Neuronal stem cell (in vitro differentiated cells): ENCODE results near the gene GRID1.

Experiments used
- DNase-seq: peaks from one replicate; pipeline ENCODE4 v3.0.0-alpha.2; 2013; ENCODE audit warnings: low spot score
- H2AFZ ChIP-seq: one replicate; pipeline ENCODE4 v1.6.1; 2013; ENCODE audit warnings: mild to moderate bottlenecking, low read length, inconsistent platforms
- H2AK5ac ChIP-seq: 2 replicates; pipeline ENCODE4 v1.6.1; 2013; ENCODE audit warnings: low read depth, mild to moderate bottlenecking, inconsistent platforms, low read length, moderate library complexity, mixed read lengths
- H2BK120ac ChIP-seq: 2 replicates; pipeline ENCODE4 v1.6.1; 2013; ENCODE audit warnings: low read depth, mild to moderate bottlenecking, inconsistent platforms, low read length, moderate library complexity, mixed read lengths
- H2BK12ac ChIP-seq: one replicate; pipeline ENCODE4 v1.6.1; 2013; ENCODE audit warnings: low read length, inconsistent platforms
- H2BK15ac ChIP-seq: 2 replicates; pipeline ENCODE4 v1.6.1; 2013; ENCODE audit warnings: mild to moderate bottlenecking, low read length, inconsistent platforms, mixed read lengths
- H2BK5ac ChIP-seq: one replicate; pipeline ENCODE4 v1.6.1; 2013; ENCODE audit warnings: inconsistent platforms, mild to moderate bottlenecking, low read length, moderate library complexity
- H3K14ac ChIP-seq: one replicate; pipeline ENCODE4 v1.6.1; 2013; ENCODE audit warnings: low read length, inconsistent platforms
- H3K18ac ChIP-seq: 2 replicates; pipeline ENCODE4 v1.6.1; 2013; ENCODE audit warnings: low read length, inconsistent platforms
- H3K23ac ChIP-seq: 2 replicates; pipeline ENCODE4 v1.6.1; 2013; ENCODE audit warnings: low read depth, mild to moderate bottlenecking, mixed read lengths, low read length, inconsistent platforms; ENCODE audit not compliant: poor library complexity
- H3K27ac ChIP-seq: replicated peaks from 3 replicates; pipeline ENCODE4 v1.5.1; 2013; ENCODE audit warnings: low read length, inconsistent platforms
- H3K27me3 ChIP-seq, 3 experiments: 2 replicates each; pipeline ENCODE4 v1.6.1; 2013; ENCODE audit warnings: low read length in 3 of 3, mild to moderate bottlenecking in 2 of 3, inconsistent platforms in 1 of 3, low read depth in 1 of 3, mixed read lengths in 1 of 3, moderate library complexity in 1 of 3; ENCODE audit not compliant: control insufficient read depth in 3 of 3, insufficient read depth in 3 of 3
- H3K36me3 ChIP-seq, 2 donors: replicated peaks in 1 of 2; 2 replicates each; pipeline ENCODE4 v1.6.1; 2013; ENCODE audit warnings: low read length in 2 of 2; ENCODE audit not compliant: control insufficient read depth in 2 of 2, insufficient read depth in 2 of 2
- H3K4ac ChIP-seq: 2 replicates; pipeline ENCODE4 v1.6.1; 2013; ENCODE audit warnings: inconsistent platforms, mild to moderate bottlenecking, low read length, moderate library complexity
- H3K4me1 ChIP-seq, 2 donors: 1 replicate in 1 of 2; 2 replicates in 1 of 2; pipeline ENCODE4 v1.6.1; 2013; ENCODE audit warnings: low read length in 2 of 2, low read depth in 1 of 2; ENCODE audit not compliant: control insufficient read depth in 2 of 2, insufficient read depth in 1 of 2
- H3K4me2 ChIP-seq: one replicate; pipeline ENCODE4 v1.6.1; 2013; ENCODE audit warnings: mild to moderate bottlenecking, low read length, inconsistent platforms; ENCODE audit not compliant: insufficient read depth, poor library complexity, severe bottlenecking
- H3K4me3 ChIP-seq, 2 donors: 2 replicates each; pipeline ENCODE4 v1.5.1; 2013; ENCODE audit warnings: low read length in 2 of 2, mild to moderate bottlenecking in 2 of 2, inconsistent platforms in 1 of 2, moderate library complexity in 1 of 2
- H3K79me1 ChIP-seq: one replicate; pipeline ENCODE4 v1.6.1; 2013; ENCODE audit warnings: low read depth, mild to moderate bottlenecking, inconsistent platforms, low read length, moderate library complexity
- H3K9ac ChIP-seq: one replicate; pipeline ENCODE4 v1.6.1; 2013; ENCODE audit warnings: mild to moderate bottlenecking, low read depth, low read length, inconsistent platforms; ENCODE audit not compliant: poor library complexity
- H3K9me3 ChIP-seq, 2 donors: replicated peaks in 1 of 2; 2 replicates each; pipeline versions ENCODE3 to v1.6.1; 2013; ENCODE audit warnings: low read length in 2 of 2, mild to moderate bottlenecking in 2 of 2, inconsistent platforms in 1 of 2, low read depth in 1 of 2, mixed read lengths in 1 of 2, moderate library complexity in 1 of 2; ENCODE audit not compliant: control insufficient read depth in 2 of 2, insufficient read depth in 1 of 2
- H4K8ac ChIP-seq: one replicate; pipeline ENCODE4 v1.6.1; 2013; ENCODE audit warnings: low read depth, mild to moderate bottlenecking, inconsistent platforms, low read length, moderate library complexity
- H4K91ac ChIP-seq: one replicate; pipeline ENCODE4 v1.6.1; 2013; ENCODE audit warnings: low read length, low read depth, mild to moderate bottlenecking, inconsistent platforms; ENCODE audit not compliant: poor library complexity
- WGBS, 2 donors: extraction: QIAGEN DNeasy Blood & Tissue Kit; methylation state at CpG; one replicate each; pipeline ENCODE4 v1.1.7; 2013; ENCODE audit warnings: missing lambda C conversion rate in 2 of 2, mixed read lengths in 1 of 2; ENCODE audit not compliant: insufficient read length in 2 of 2, insufficient replicate concordance in 1 of 2; ENCODE audit errors: extremely low coverage in 2 of 2; 5-methylcytosine and 5-hydroxymethylcytosine counted together

Gene GRID1

DNA sequence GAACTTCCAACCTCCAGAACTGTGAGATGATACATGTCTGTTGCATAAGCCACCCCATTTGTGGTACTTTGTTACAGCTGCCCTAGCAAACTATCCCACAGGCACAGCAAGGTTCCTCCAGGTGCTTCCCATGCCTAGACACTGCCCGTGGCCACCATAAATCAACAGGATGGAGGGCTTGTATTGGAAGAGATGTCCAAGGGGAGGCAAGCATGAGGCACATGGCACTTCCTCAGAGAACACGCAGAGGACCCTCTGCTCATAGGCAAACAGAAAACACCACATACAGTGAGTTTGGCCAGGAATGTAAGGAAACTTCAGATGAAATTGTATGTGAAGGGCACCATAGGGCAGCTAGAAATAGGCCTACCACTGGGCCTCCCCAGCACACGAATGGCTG is 291.1 kb downstream of the GRID1 start:
- peaks cover 0 to 5% of the 10 kb centered on the region in 2 donors for H3K4me1 ChIP-seq
- H2BK15ac ChIP-seq = no peak overlapping the region
- no peak overlapping the region for H2AK5ac ChIP-seq
- no peak overlapping the region for H2BK120ac ChIP-seq
- H3K27me3 ChIP-seq = no peaks in the 10 kb centered on the region
- no peak overlapping the region for H4K8ac ChIP-seq
- no peak overlapping the region for H3K23ac ChIP-seq
- no peak overlapping the region for H2BK12ac ChIP-seq
- no peak overlapping the region for H4K91ac ChIP-seq
- H3K14ac ChIP-seq = no peak overlapping the region
- H3K79me1 ChIP-seq = no peaks in the 10 kb centered on the region
- no peak overlapping the region for H3K18ac ChIP-seq
- no peak overlapping the region for H3K4ac ChIP-seq
- no peak for DNase-seq
- no peak overlapping the region for H3K27ac ChIP-seq
- H3K4me3 ChIP-seq = no peak overlapping the region
- H3K36me3 ChIP-seq = no peaks in the 10 kb centered on the region
- H3K9ac ChIP-seq = no peak overlapping the region
- H3K9me3 ChIP-seq = no peaks in the 10 kb centered on the region
- H2AFZ ChIP-seq = no peak overlapping the region
- WGBS, 2 donors = no CpG with 5 or more reads among the region's 3 CpGs
- H3K4me2 ChIP-seq = no peak overlapping the region
- H2BK5ac ChIP-seq = no peak overlapping the region

DNA sequence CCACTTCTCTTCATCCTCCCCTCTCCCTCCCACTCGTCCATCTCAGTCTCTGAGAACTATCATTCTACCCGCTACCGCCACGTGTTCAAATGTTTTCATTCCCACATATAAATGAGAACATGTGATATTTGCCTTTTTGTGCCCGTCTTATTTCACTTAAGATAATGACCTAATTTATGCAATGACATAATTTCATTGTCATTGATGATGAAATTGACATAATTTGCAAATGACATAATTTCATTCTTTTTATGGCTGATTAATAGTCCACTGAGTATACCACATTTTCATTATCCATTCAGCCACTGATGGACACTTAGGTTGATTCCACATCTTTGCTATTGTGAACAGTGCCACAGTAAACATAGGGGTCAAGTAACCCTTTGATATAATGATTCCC is 292.3 kb downstream of the GRID1 start:
- no peaks in the 10 kb centered on the region for H3K36me3 ChIP-seq
- no peak overlapping the region for H3K27ac ChIP-seq
- no peak overlapping the region for H4K91ac ChIP-seq
- no peak overlapping the region for H2BK15ac ChIP-seq
- DNase-seq = no peak
- H3K4ac ChIP-seq = no peak overlapping the region
- H3K4me3 ChIP-seq = no peak overlapping the region
- no peak overlapping the region for H2AK5ac ChIP-seq
- H3K27me3 ChIP-seq = no peaks in the 10 kb centered on the region
- H3K9me3 ChIP-seq = no peaks in the 10 kb centered on the region
- no peak overlapping the region for H3K14ac ChIP-seq
- no peak overlapping the region for H3K18ac ChIP-seq
- no peak overlapping the region for H2BK5ac ChIP-seq
- no peak overlapping the region for H4K8ac ChIP-seq
- no peaks in the 10 kb centered on the region for H3K79me1 ChIP-seq
- no peak overlapping the region for H2BK12ac ChIP-seq
- no peak overlapping the region for H3K23ac ChIP-seq
- no peak overlapping the region for H2BK120ac ChIP-seq
- no peak overlapping the region for H3K9ac ChIP-seq
- H2AFZ ChIP-seq = no peak overlapping the region
- no CpG with 5 or more reads among the region's 5 CpGs for WGBS, 2 donors
- peaks cover 0 to 5% of the 10 kb centered on the region in 2 donors for H3K4me1 ChIP-seq
- no peak overlapping the region for H3K4me2 ChIP-seq

DNA sequence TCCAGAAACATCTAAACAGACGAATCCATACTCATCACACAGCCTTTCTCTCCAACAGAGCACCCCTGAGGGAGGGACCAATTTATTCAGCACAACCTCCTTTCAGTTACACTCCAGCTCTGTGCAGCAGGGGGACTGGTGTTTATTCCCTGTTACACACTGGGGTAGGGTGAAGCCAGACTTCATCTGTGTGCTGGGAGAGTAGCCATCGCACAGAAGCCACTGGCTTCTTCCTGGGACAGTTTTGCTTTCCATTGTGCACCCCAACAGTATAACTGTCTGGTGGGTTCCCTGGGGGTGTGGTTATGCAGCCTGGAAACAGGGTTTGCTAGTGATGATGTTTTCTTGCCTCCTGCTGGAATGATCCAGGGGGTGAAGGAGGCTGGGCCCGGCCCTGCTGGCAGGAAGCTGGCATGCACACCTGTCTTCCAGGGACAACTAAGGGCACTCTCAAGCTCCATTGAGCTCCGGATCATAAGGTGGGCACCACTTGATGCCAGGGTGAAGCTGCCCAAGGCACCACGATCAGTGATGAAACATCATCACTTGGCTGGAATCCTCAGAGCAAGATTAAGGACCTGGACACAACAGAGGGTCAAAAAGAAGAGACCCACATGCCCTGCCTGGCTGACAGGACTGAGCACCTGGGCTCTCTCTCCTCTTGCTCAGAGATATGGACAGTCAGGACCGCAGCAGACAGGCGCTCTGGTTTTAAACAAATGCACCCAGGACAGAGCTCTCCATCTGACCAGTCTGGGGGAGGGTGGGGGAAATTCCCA is 293.2 kb downstream of the GRID1 start:
- DNase-seq = no peak
- H3K14ac ChIP-seq = no peak overlapping the region
- H3K23ac ChIP-seq = no peak overlapping the region
- H2BK12ac ChIP-seq = no peak overlapping the region
- H3K4ac ChIP-seq = no peak overlapping the region
- H2AFZ ChIP-seq = no peak overlapping the region
- H3K36me3 ChIP-seq = no peaks in the 10 kb centered on the region
- H4K91ac ChIP-seq = no peak overlapping the region
- no peak overlapping the region for H3K27ac ChIP-seq
- H2BK120ac ChIP-seq = no peak overlapping the region
- no peaks in the 10 kb centered on the region for H3K9me3 ChIP-seq
- no peak overlapping the region for H3K4me3 ChIP-seq
- no peak overlapping the region for H3K9ac ChIP-seq
- H3K4me2 ChIP-seq = no peak overlapping the region
- WGBS, 2 donors = no CpG with 5 or more reads among the region's 7 CpGs
- no peak overlapping the region for H2BK5ac ChIP-seq
- H4K8ac ChIP-seq = no peak overlapping the region
- no peaks in the 10 kb centered on the region for H3K79me1 ChIP-seq
- H3K27me3 ChIP-seq = no peaks in the 10 kb centered on the region
- H2AK5ac ChIP-seq = peak overlapping the region; percentile 42
- H2BK15ac ChIP-seq = no peak overlapping the region
- H3K4me1 ChIP-seq = peaks cover 0 to 2% of the 10 kb centered on the region in 2 donors
- H3K18ac ChIP-seq = peak overlapping the region; percentile 79

DNA sequence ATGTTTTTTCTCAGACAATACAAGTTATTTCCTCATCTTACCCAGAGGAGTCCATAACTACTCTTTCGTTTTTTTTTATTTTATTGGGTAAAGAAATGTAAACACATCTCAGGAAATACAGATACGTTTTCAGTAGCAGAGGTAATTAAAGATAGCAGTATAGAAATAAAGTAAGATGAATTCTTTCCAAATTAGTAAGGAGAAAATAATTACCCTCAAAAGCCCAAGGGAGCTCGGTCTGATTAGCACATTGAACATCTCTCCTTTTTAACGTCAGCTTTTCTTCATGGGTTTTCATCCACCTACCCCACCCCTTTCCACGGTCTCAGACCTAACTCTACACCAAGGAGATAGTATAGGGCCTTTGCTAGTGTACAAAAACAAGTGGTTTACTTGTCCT is 294.2 kb downstream of the GRID1 start:
- no CpG with 5 or more reads among the region's 5 CpGs for WGBS, 2 donors
- Histone ChIP-seq H3K79me1 (no peaks in the 10 kb centered on the region), H2AK5ac (no peak overlapping the region), H3K27ac (no peak overlapping the region), H4K91ac (no peak overlapping the region), H3K27me3 (no peaks in the 10 kb centered on the region), H4K8ac (no peak overlapping the region), H3K14ac (no peak overlapping the region), H3K18ac (no peak overlapping the region), H3K9me3 (no peaks in the 10 kb centered on the region), H3K4me2 (no peak overlapping the region), H2BK120ac (no peak overlapping the region), H2BK15ac (no peak overlapping the region), H3K23ac (no peak overlapping the region), H3K4ac (no peak overlapping the region), H3K4me1 (peaks cover 0 to 2% of the 10 kb centered on the region in 2 donors), H3K9ac (no peak overlapping the region), H2AFZ (no peak overlapping the region), H3K36me3 (no peaks in the 10 kb centered on the region), H2BK5ac (no peak overlapping the region), H2BK12ac (no peak overlapping the region), H3K4me3 (no peak overlapping the region)
- no peak for DNase-seq
